Testis (tissue), 5 donors: ENCODE results near the gene RSRC2. TPM values are rescaled to one million over a fixed set of nuclear protein-coding genes. Genes with fewer than 3 reads are reported as not detected.
A peak's percentile ranks its signal among the peaks of the same experiment; 100 is the strongest.
"Not testable (repeated sequence)": the region's sequence is repeated elsewhere in the genome, so short reads cannot be mapped to it uniquely, and the experiment has no call there.

Experiments used
- DNase-seq: peaks from one replicate; pipeline ENCODE4 v3.0.0-alpha.2; 2019
- H3K27ac ChIP-seq, 2 donors: fragments of 200-600 bp; sonication (generic); one replicate each; pipeline ENCODE4 v1.5.1; 2019
- H3K27me3 ChIP-seq: fragments of 200-600 bp; sonication (generic); one replicate; pipeline ENCODE4 v1.5.1; 2019
- H3K36me3 ChIP-seq: fragments of 200-600 bp; sonication (generic); one replicate; pipeline ENCODE4 v1.5.1; 2017; ENCODE audit warnings: low read depth; ENCODE audit errors: missing control alignments
- H3K4me1 ChIP-seq: fragments of 200-600 bp; sonication (generic); one replicate; pipeline ENCODE4 v1.5.1; 2019
- H3K4me3 ChIP-seq, 2 donors: fragments of 200-600 bp; sonication (generic); one replicate each; pipeline ENCODE4 v1.5.1; 2017 to 2019
- H3K9me3 ChIP-seq: fragments of 200-600 bp; sonication (generic); one replicate; pipeline ENCODE4 v1.5.1; 2017
- CTCF ChIP-seq, 3 experiments: fragments of 450-650 bp in 2 of 3; fragments of 200-600 bp in 1 of 3; sonication (generic) in 1 of 3; IDR thresholded peaks; one replicate each; pipeline ENCODE4 v1.5.1; 2016 to 2019; ENCODE audit warnings: antibody characterized with exemption in 3 of 3, mild to moderate bottlenecking in 2 of 3, moderate library complexity in 1 of 3
- POLR2A ChIP-seq: fragments of 450-650 bp; IDR thresholded peaks from one replicate; pipeline ENCODE4 v1.6.1; 2017; ENCODE audit warnings: antibody characterized with exemption, mild to moderate bottlenecking, moderate library complexity
- WGBS, 2 donors: methylation state at CpG; one replicate each; pipeline ENCODE4 v1.1.5; 2018; 5-methylcytosine and 5-hydroxymethylcytosine counted together
- intact Hi-C: fragments of 100-400 bp; cut with DNase I; formaldehyde crosslinking; loops from one replicate; pipeline ENCODE4 v1.15.1; 2023; ENCODE audit warnings: low total_unique reads
- long read RNA-seq, 2 donors: transcript quantifications; one replicate each; lab custom pipeline, GENCODE V29; 2026
- polyA plus RNA-seq: library from polyadenylated mRNA; stranded (reverse); fragments of 350-450 nt; fragmentation: Illumina TruSeq; extraction: RNeasy Lipid Tissue Mini Kit (QIAGEN cat#74804); gene quantifications from one replicate; pipeline ENCODE4 v1.2.3, GENCODE V29; 2014; ENCODE audit warnings: low read depth, low replicate concordance; ENCODE audit not compliant: insufficient read depth
- total RNA-seq, 2 donors: library from RNA; depleted of rRNA; stranded (reverse); fragments of >200 nt; gene quantifications; one replicate each; pipeline ENCODE4 v1.2.3, GENCODE V29; 2016

RSRC2 gene
- total RNA-seq (100 to 1,000 TPM in 1 of 2 donors, 10 to 100 TPM in 1; 93.1 to 133 TPM), polyA plus RNA-seq (50.7 TPM)
- long read RNA-seq, donor 1, transcript RSRC2-201 (10 exons, 3,520 nt) = major isoform, 9 of 81 reads
- long read RNA-seq, donor 1, partial matches to known transcripts = 54 of 81 reads
- long read RNA-seq, donor 1, other reads (novel, unspliced or antisense) = 13 of 81 reads
- long read RNA-seq, donor 2, partial matches to known transcripts = 25 of 30 reads
- long read RNA-seq, donor 2, other reads (novel, unspliced or antisense) = 0 of 30 reads

- peak; percentile 91 for TF ChIP-seq POLR2A
- TF ChIP-seq CTCF (IDR thresholded peaks at IDR 0.05) = peak in 2 of 3 experiments; percentile 6 to 12
- 0% methylated on average over 47 to 48 of the region's 51 CpGs for WGBS, 2 donors
- peak; percentile 100 for DNase-seq
- Histone ChIP-seq H3K4me3 (peak within 1 kb of the TSS; percentile 91 to 93), H3K9me3 (no peaks in the 10 kb centered on the region), H3K4me1 (peaks cover 23% of the 10 kb centered on the region), H3K27ac (peak within 1 kb of the TSS; percentile 99), H3K27me3 (no peaks in the 10 kb centered on the region), H3K36me3 (no peaks in the 10 kb centered on the region)
- intact Hi-C loops = no loop called here
Observed at GRCh38 chr12:122526683-122527477, at the start of gene RSRC2, which contains the start of gene KNTC1. Gene RSRC2 (minus strand): TSS chr12:122526936. CDS start chr12:122526853, 83 bp downstream. Gene KNTC1 (plus strand): TSS chr12:122527249. CDS start chr12:122530064, 2,815 bp downstream.

GRCh38 chr12:122571821-122572220 is 45.1 kb upstream of the RSRC2 start:
- H3K27me3 ChIP-seq = no peaks in the 10 kb centered on the region
- no peak overlapping the region for H3K4me3 ChIP-seq
- H3K27ac ChIP-seq = no peak overlapping the region
- H3K9me3 ChIP-seq = no peaks in the 10 kb centered on the region
- intact Hi-C loops = no loop called here
- DNase-seq = no peak
- no peaks in the 10 kb centered on the region for H3K36me3 ChIP-seq
- H3K4me1 ChIP-seq = no peaks in the 10 kb centered on the region
- 94 to 96% methylated on average over 6 of the region's 6 CpGs for WGBS, 2 donors
- TF ChIP-seq POLR2A (no peak), CTCF (IDR thresholded peaks at IDR 0.05) (no peak)

- intact Hi-C loops, DNase-seq, H3K4me1 ChIP-seq, H3K36me3 ChIP-seq, H3K9me3 ChIP-seq, H3K27me3 ChIP-seq, H3K4me3 ChIP-seq, H3K27ac ChIP-seq: not testable (repeated sequence)
- WGBS, 2 donors = 93 to 95% methylated on average over 3 of the region's 3 CpGs
Observed at GRCh38 chr12:122570006-122570405, 43.3 kb upstream of the RSRC2 start.

GRCh38 chr12:122569288-122569687 is 42.6 kb upstream of the RSRC2 start:
- no peaks in the 10 kb centered on the region for H3K9me3 ChIP-seq
- H3K36me3 ChIP-seq = no peaks in the 10 kb centered on the region
- TF ChIP-seq POLR2A (no peak), CTCF (IDR thresholded peaks at IDR 0.05) (no peak)
- DNase-seq = no peak
- H3K27me3 ChIP-seq = no peaks in the 10 kb centered on the region
- 95% methylated on average over 5 of the region's 5 CpGs for whole genome bisulfite sequencing, 2 donors
- H3K4me3 ChIP-seq = no peak overlapping the region
- intact Hi-C loops = no loop called here
- no peaks in the 10 kb centered on the region for H3K4me1 ChIP-seq
- H3K27ac ChIP-seq = no peak overlapping the region

GRCh38 chr12:122566816-122567215 is 40.1 kb upstream of the RSRC2 start:
- intact Hi-C loops, H3K36me3 ChIP-seq: not testable (repeated sequence)
- WGBS, 2 donors = 96 to 97% methylated on average over 5 of the region's 5 CpGs

More at GRCh38 chr12:122566816-122567215, 40.1 kb upstream of the RSRC2 start:
- H3K4me3 ChIP-seq, DNase-seq, H3K9me3 ChIP-seq, H3K4me1 ChIP-seq, H3K27ac ChIP-seq, H3K27me3 ChIP-seq: not testable (repeated sequence)
